PFSK-1 (cell line): ENCODE results near the gene S100B.

Source experiments
- FOXP2 ChIP-seq: optimal IDR thresholded peaks from 2 replicates; pipeline ENCODE3; 2011; ENCODE audit warnings: borderline replicate concordance, control low read depth, inconsistent platforms; ENCODE audit not compliant: insufficient read depth; ENCODE audit errors: extremely low read length, extremely low read depth
- POLR2AphosphoS5 ChIP-seq: IDR thresholded peaks from 2 replicates; pipeline ENCODE4 v1.6.1; 2012; ENCODE audit warnings: low read depth, mild to moderate bottlenecking, control low read depth, low read length, moderate library complexity
- REST ChIP-seq, 2 experiments: IDR thresholded peaks; 2 replicates each; pipeline versions ENCODE4 v1.6.1 to v1.8.0; 2011 to 2012; ENCODE audit warnings: low read depth in 2 of 2, low read length in 2 of 2, control low read depth in 1 of 2, inconsistent platforms in 1 of 2, mild to moderate bottlenecking in 1 of 2, moderate library complexity in 1 of 2; ENCODE audit not compliant: insufficient read depth in 1 of 2
- SIN3A ChIP-seq: IDR thresholded peaks from 2 replicates; pipeline ENCODE4 v1.6.1; 2012; ENCODE audit warnings: mild to moderate bottlenecking, low read length, moderate library complexity, borderline replicate concordance; ENCODE audit not compliant: insufficient read depth
- TAF1 ChIP-seq: IDR thresholded peaks from 2 replicates; pipeline ENCODE4 v1.6.1; 2012; ENCODE audit warnings: low read length, control low read depth, borderline replicate concordance; ENCODE audit not compliant: insufficient read depth

Gene S100B

DNA sequence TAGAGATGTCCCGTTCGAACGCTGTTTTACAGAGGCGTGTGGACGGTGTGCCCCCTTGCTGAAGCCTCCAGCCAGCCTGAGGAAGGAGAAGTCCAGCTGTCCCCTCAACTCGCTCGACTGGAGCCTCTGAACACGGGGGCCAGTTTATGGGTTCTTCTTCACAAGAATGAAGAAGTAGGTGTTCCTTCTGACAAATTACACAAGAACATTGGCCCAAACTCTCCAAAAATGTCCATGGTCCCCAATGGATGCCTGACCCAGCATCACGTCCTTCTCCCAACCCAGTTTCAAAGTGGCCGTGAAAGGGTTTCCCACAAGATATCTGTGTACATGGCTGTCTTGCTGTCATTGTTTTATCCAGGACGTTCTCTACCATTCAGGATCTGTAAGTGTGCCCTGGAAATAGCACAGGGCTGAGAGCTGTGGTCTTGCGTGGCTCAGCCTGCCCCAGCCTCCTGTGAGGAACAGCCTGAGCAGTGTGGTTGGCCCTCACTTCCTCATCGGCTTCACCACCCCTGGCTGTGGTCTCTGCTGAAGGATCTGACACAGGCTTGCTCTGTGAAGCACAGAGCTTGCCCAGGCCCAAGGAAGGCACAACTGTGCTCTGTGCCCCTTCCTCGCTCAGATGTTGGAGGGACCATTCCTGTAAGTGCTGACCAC, 1.0 kb upstream of the S100B start:
- TF ChIP-seq FOXP2 (no peak), TAF1 (no peak), REST (IDR thresholded peaks at IDR 0.05; ENCODE audit: insufficient read depth in 1 of 2, low read depth in 2 of 2, low read length in 2 of 2) (no peak), SIN3A (no peak), POLR2AphosphoS5 (no peak)

DNA sequence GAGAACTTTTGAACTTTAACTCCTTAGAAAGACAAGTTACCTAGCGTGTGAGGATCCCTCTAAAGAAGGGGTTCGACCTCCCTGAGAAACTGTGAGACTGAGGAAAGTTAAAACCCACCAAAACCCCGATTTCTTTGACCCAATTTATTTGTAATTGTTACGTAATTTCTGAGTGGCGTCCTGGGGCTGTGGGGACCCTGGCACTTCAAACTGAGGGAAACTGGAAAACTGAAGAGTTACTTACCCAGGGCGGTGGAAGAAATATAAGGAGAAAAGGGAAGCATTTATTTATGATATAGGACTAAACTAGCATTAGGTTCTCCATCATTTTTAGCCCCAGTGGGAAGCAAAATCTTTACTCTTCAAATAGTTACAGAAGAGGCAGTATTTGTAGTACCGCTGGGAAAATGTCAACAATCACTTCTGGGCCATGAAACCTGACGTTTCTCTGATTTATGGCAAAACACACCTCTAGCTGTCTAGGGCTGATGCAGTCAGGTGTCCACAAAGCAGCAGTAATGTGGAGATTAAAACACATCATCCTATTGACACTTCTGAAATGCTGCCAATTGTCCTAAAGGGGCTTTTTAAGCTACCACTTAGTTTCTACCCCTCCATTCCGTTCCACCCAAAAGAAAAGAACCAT, 430 bp downstream of the S100B start:
- TF ChIP-seq POLR2AphosphoS5, result no peak
- no peak for TF ChIP-seq REST (IDR thresholded peaks at IDR 0.05; ENCODE audit: insufficient read depth in 1 of 2, low read depth in 2 of 2, low read length in 2 of 2)
- no peak for TF ChIP-seq TAF1
- TF ChIP-seq FOXP2, result no peak
- TF ChIP-seq SIN3A, result no peak

DNA sequence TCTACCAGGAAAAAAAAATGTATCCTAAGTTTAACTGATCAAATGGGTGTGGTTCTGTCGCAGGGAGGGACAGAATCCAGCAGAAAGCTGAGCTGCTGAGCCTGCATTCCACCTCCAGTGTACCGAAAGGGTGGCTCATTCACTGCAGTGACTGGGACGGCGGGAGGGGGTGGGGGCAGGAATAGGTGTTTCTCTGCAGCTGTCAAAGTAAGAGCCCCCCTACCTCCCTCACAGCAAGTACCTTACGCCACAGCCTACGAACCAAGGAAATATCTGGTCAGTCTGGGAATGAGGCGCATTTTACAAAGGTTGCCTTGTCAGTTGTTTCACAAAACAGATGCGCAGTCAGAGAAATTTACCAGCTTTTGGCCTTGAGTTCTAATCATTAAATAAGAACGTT, 1.7 kb downstream of the S100B start:
- TF ChIP-seq REST (IDR thresholded peaks at IDR 0.05; ENCODE audit: insufficient read depth in 1 of 2, low read depth in 2 of 2, low read length in 2 of 2) (no peak), SIN3A (no peak), TAF1 (no peak), FOXP2 (no peak), POLR2AphosphoS5 (no peak)

DNA sequence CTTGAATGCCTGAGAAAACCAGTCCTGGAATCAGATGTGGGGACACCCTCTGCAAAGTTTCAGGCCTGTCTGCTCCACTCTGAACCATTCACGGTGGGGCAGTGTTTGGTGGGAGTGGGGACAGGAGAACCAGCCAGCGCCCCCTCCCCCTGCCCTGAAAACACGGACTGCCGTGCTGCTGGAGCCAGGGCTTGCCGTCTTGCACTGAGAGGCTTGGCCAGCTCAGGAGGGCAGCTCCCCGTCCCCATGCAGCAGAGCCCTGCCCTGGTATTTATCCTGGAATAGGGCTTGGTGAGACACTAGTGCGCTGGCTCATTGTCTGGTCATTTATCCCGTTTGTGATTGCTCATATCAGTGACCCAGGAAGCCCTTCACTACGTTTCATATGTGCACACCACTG, 3.9 kb downstream of the S100B start:
- TF ChIP-seq POLR2AphosphoS5, result no peak
- no peak for TF ChIP-seq REST (IDR thresholded peaks at IDR 0.05; ENCODE audit: insufficient read depth in 1 of 2, low read depth in 2 of 2, low read length in 2 of 2)
- no peak for TF ChIP-seq FOXP2
- TF ChIP-seq SIN3A, result no peak
- no peak for TF ChIP-seq TAF1
